HG02885 (cell line): ENCODE data around the gene WNT7B.
"Not testable (repeated sequence)": the region's sequence is repeated elsewhere in the genome, so short reads cannot be mapped to it uniquely, and the experiment has no call there.

Experiments
- ATAC-seq: cut with Tn5 transposase; IDR thresholded peaks from one replicate; pipeline ENCODE4 v1.9.1; 2021; ENCODE audit warnings: mild to moderate bottlenecking; ENCODE audit not compliant: unreplicated experiment, poor library complexity

Gene WNT7B

DNA sequence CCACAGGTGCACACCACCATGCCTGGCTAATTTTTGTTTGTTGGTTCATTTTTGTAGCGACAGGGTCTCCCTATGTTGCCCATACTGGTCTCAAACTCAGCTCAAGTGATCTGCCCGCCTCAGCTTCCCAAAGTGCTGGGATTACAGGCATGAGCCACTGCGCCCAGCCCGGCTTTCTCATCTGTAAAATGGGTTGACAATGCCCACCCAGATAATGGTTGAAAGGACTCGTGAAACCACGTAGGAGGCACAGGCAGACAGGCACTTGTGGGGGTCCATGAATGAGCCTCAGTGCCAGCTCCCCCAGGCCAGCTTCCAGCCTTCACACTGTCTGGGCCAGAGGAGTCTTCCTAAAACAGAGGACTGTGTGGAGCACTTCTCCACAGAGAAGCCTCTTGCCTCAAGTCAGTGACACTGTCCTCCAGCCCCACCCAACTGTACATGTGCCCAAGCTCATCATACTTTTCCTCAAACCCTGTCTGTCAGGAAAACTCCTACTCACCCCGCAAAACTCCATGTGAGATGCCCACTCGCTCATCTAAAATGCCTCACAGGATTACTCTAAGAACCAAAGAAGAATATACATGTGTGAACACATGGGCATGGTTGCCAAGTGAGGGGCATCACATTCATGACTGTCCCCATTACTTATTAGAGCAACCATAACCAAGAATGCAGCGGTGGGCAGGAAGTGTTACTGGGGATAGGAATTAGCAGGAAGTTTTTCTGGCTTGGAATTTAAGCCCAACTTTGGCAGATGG is 32.1 kb upstream of the WNT7B start:
- ATAC-seq, result no peak

DNA sequence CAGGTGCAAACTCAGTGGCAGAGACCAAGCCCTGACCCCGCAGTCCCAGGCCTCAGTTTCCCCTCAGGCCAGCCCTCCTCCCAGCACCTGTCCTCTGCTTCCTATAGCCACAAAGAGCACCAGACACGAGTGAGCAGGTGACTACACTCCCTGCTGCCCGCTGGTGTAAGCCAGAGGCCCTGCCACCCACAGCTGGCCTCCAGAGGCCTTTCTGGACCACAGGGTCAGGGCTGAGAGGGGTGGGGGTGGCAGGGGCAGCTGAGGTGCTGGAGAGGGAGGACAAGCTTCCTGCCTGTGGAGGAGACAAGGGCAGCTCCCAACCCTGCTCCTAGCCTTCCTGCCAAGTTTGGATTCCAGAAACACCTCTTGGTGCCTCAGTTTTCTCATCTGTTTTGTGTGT is 31.3 kb upstream of the WNT7B start:
- no peak for ATAC-seq

GRCh38 chr22:46007848-46008261 is 30.9 kb upstream of the WNT7B start:
- ATAC-seq, result no peak

DNA sequence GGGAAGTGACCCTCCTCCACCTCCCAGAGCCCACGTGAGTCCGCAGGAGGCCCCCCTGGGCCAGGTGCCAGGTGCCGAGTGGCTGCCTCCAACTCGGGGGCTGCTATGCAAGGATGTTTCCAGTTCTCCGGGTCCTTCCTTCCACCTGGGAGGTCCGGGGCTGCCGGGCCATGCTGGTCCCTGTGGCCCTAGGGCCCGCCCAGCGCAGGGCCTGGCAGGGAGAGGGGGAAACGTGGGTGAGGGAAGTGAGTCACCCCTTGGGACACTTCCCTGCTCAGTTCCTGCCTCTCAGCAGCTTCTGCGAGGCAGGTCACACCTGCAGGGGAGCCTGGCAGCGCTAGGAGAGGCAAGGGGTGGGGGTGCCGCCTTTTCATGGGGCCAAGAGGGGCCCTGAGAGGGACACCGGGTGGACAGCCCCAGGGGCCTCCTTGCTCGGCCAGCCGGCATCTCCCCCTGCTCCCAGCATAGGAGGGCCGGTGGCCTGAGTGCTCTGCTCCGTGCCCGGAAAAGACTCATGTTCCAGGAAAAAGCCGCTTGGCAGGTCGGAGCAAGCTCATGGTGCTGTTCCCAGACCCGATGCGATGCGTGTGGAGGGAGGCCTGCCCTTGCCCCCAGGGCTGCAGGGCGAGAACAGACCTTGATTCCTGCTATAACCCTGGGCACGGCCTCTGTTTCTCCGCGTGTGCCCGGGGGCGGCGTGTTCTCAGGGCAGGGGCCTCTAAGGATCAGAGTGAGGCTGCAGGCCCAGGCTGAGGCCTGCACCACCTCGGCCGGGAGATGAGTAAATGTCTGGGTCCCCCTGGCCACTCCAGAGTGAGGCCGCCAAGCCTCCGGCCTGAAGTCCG is 30.3 kb upstream of the WNT7B start:
- ATAC-seq, result no peak

- ATAC-seq, result no peak
Measured at GRCh38 chr22:46006379-46007002, 29.5 kb upstream of the WNT7B start.

DNA sequence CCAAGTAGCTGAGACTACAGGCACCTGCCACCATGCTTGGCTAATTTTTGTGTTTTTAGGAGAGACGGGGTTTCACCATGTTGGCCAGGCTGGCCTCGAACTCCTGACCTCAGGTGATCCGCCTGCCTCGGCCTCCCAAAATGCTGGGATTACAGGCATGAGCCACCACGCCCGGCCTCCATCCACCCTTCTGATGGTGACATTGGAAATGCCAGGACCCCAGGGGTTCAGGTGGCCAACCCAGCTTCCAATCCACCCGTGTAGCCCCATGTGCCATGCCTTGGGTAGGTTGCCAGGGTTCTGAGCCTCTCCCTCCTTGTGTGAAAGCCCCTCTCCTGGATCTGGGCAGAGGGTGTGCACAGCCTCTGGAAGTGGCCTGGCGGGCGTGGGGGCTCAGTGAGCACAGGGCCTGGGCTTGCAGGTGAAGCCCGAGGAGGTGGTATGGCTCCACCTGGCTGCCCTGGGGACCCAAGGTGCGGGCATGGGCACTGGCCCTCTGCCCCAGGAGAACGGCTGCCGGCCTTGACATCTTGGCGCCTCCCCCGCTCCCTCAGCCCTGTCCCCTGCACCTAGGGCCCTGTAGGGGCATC is 28.2 kb upstream of the WNT7B start:
- not testable (repeated sequence) for ATAC-seq

DNA sequence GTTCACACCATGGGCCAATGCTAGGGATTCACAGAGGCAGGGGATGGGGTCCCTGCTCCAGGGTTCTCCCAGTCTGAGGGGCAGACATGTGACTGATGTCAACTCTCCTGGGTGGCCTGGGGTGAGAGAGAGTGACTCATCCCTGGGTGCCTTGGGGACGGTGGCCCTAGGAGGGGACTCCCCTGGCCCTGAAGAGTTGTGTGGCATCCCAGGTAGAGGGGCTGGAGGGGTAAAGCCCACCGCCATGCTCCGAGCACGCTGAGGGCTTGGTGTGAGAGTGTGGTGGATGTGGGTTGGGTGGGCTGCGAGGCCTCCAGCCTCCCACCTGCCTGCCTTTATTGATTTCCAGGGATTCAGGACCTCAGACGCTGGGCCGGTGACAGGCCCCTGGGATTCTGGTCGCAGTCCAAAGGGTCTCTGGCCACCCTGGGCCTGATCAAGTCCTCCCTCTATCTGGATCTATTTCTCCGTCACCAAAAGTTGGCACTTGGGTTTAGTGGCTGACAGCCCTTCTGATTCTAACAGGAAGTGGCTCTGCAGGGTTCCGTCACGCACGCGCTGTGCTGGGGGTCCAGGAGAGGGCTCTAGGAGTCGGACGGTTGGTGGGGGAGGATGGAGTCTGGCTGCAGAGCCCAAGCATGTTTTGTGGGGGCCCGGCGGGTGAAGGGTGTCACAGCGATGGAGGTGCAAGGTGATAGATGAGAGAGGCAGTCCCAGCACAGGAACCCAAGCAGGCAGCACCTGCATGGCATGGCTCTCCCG is 27.3 kb upstream of the WNT7B start:
- no peak for ATAC-seq

DNA sequence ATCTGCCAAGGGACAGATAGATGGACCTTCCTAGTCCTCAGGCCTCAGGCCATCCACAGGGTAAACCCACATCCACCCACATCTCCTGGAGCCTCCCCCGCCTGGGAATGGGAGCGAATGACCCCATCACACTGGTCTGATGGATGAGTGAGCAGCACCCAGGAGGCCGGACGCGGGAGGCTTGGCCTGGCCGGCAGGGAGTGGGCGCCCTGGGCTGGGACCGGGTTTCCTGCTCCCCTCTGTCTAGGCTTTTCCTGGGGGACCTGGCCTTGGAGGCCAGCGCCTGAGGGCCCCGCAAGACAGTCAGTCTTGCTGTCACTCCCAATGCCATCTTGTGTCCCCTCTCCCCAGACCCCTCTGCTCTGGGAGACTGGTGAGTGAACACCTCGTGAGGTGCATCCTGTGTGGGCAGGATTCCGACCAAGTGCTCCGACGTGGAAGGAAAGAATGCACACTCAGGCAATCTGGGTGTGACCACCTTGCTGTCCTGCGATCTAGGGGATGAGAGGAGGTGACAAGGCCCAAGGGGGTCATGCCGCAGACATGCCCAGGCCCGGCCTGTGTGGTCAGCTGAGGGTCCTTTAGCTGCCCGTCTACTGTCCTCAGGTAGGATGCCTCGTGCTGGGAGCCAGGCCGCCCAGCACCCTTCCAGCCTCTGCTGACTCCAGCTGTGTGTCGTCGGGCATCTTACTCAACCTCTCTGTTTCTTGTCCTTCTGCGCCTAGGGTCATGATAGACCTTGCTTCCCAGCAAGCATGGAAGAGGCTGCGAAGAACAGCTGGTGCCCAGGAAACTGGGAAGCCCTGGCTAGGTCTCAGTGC is 26.5 kb upstream of the WNT7B start:
- ATAC-seq, result no peak

DNA sequence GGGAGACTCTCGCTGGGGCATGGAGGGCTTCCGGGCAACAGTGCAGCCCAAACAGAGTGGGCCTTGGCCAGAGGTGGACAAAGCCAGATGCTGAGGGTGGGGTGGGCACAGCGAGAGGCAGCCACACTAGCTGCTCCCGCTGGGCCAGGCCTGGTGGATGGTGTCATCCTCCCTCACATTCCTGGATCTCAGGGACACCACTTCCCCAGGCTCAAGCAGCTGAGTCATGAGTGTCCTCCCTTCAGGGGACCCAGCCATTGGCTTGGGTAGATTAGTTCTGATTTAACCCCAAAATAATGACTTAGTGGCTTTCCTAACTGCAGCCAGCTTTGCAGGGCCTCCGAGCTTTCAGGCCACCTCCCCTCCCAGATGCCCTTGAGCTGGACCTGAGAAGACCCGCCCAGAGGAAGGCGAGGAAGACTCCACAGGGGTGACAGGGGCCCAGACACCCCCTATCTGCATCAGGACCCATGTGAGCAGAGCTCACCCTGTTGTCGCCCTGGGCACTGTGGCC is 25.9 kb upstream of the WNT7B start:
- no peak for ATAC-seq

- no peak for ATAC-seq
Measured at GRCh38 chr22:46001426-46002106, 24.6 kb upstream of the WNT7B start.

GRCh38 chr22:46001046-46001425 is 24.1 kb upstream of the WNT7B start:
- ATAC-seq, result no peak

DNA sequence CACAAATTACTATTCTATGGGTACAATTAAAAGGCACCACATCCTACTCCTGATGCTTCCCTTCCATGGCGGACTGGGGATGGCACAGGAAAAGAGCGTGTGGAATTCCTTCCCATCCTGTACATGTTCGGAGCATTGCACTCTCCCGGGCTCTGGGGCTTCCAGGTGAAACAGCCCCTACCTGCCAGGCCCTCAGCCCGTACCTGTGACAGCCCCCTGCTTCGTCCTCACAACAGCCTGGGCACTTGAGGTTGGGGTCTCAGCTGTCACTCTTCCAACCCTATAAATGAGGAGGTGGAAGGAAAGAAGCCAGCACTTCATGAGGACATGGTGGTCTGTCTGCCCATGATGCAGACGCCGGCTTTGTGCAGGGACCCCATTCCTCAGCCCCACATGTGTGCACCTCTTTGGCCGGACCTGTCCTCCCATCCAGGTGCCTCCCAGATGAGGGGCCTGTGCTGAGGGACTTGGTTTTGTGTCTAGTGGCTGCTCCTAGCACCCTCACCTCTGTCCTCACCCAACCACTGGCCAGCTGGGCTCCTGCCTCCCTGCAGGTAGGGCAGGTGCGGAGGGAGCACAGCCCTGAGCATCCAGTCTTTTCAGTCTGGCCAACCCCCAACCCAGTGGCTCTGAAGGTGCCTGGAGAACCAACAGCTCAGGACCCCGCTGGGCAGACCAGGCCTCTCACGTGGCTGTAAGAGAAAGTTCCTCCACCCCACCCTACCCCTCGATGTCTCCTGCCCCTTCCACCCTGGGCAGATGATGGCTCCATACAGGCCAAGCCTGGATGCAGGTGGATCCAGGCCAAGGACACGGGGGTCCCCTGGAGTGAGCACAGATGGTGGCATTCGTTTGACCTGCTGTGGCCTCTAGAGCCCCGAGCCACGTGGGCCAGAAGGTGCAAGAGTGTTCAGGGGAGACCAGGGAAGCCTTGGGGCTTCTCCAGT is 23.4 kb upstream of the WNT7B start:
- no peak for ATAC-seq

- ATAC-seq, result no peak
Measured at GRCh38 chr22:45999379-45999971, 22.5 kb upstream of the WNT7B start.

GRCh38 chr22:45998638-45999378 is 21.8 kb upstream of the WNT7B start:
- no peak for ATAC-seq

- no peak for ATAC-seq
Measured at GRCh38 chr22:45997777-45998637, 21.0 kb upstream of the WNT7B start.
